Measurements from ENCODE around the gene FAM180A.
"Not testable (repeated sequence)": the region's sequence is repeated elsewhere in the genome, so short reads cannot be mapped to it uniquely, and the experiment has no call there.

Gene FAM180A

DNA sequence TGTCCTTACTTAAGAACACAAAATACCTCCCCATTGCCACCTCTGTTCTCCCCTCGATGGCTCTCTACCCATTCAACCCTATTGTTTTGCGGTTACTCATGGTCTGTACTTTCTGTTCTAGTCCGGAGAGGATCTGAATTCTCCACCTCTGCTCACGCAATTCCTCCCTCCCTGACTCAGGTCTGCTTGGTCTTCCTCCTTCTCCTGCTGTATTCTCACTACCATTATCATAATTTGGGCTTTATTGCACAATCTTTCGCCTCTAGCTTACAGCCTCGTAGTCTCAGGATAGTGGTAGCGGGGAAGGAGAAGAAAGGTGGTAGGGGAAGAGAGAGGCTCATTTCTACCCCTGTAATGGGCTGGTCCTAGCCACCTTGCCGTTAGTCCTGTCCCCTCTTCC, 35.4 kb upstream of the FAM180A start:
- H3K4me3 ChIP-seq (ENCODE audit: control insufficient read depth, low read depth, low read length), result no peak overlapping the region
- TF ChIP-seq, protein P1, sequence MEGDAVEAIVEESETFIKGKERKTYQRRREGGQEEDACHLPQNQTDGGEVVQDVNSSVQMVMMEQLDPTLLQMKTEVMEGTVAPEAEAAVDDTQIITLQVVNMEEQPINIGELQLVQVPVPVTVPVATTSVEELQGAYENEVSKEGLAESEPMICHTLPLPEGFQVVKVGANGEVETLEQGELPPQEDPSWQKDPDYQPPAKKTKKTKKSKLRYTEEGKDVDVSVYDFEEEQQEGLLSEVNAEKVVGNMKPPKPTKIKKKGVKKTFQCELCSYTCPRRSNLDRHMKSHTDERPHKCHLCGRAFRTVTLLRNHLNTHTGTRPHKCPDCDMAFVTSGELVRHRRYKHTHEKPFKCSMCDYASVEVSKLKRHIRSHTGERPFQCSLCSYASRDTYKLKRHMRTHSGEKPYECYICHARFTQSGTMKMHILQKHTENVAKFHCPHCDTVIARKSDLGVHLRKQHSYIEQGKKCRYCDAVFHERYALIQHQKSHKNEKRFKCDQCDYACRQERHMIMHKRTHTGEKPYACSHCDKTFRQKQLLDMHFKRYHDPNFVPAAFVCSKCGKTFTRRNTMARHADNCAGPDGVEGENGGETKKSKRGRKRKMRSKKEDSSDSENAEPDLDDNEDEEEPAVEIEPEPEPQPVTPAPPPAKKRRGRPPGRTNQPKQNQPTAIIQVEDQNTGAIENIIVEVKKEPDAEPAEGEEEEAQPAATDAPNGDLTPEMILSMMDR (IDR thresholded peaks at IDR 0.05; ENCODE audit: control insufficient read depth, insufficient read depth, low read depth, low read length, missing control alignments), result no peak
- DNase-seq (ENCODE audit: low read depth), result no peak

DNA sequence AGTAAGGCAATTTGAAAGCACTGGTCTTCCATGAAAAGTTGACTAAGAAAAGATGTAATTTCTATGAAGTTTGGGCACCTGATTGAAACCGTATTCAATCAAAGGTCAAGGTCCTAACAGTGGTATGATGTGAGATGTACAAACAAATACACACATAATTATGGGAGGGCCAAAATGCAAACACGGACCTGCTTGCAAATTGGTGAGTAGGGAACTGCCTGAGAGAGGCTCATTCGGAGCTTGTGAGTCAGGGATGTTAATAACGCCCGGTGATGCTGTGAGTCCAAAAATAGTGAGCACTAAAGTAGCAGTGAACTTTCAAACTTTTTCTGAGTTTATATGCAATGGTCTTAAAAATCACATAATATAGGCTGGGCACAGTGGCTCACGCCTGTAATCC, 34.2 kb upstream of the FAM180A start:
- TF ChIP-seq, protein P1 (IDR thresholded peaks at IDR 0.05; ENCODE audit: control insufficient read depth, insufficient read depth, low read depth, low read length, missing control alignments), result no peak
- DNase-seq (ENCODE audit: low read depth), result no peak
- H3K4me3 ChIP-seq (ENCODE audit: control insufficient read depth, low read depth, low read length), result no peak overlapping the region

DNA sequence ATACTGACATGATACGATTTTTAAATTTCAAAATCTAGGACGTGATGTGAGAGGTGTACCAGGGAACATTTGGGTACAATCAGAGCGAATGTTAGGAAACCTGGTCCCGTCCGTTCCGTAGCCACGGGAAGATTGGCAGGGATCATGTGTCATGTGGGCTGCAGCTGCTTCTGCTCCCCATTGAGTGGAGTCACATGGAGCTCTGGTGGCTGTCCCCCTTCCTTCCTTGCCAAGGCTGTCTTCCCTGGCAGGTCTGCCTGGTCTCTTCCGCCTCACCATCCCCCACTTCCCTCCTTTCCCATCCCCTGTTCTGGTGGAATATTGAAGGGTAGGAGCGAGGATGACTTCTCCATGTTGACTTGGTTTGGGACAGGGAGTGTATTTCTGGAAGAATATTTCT, 33.8 kb upstream of the FAM180A start:
- TF ChIP-seq, protein P1 (IDR thresholded peaks at IDR 0.05; ENCODE audit: control insufficient read depth, insufficient read depth, low read depth, low read length, missing control alignments), result no peak
- H3K4me3 ChIP-seq (ENCODE audit: control insufficient read depth, low read depth, low read length), result no peak overlapping the region
- no peak for DNase-seq (ENCODE audit: low read depth)

DNA sequence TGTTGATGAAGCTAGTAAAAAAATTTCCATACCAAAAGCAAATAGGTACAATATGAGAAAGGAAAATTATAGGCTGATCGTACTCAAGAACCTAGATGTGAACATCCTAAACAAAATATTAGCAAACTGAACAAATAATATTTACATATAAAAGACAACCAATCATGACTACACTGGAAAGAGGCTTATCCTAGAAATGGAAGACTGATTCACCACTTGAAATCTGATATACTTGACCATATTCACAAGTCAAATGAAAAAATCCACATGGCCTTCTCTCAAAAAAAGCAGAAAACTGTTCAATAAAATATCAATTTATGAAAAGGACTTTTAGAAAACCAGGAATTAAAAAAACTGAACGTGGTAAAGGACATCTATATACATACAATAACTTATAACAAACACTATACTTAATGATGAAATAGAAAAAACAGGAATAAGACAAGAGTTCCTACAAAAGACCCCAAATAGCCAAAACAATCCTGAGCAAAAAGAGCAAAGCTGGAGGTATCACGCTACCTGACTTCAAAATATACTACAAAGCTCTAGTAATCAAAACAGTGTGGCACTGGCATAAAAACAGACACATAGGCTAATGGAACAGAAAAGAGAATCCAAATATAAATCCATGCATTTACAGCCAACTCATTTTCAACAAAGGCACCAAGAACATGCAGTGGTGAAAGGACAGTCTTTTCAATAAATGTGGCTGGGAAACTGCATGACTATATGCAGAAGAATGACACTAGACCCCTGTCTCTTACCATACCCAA, 29.2 kb upstream of the FAM180A start:
- TF ChIP-seq, protein P1 (IDR thresholded peaks at IDR 0.05; ENCODE audit: control insufficient read depth, insufficient read depth, low read depth, low read length, missing control alignments), result no peak
- no peak overlapping the region for H3K4me3 ChIP-seq (ENCODE audit: control insufficient read depth, low read depth, low read length)
- DNase-seq (ENCODE audit: low read depth), result no peak

DNA sequence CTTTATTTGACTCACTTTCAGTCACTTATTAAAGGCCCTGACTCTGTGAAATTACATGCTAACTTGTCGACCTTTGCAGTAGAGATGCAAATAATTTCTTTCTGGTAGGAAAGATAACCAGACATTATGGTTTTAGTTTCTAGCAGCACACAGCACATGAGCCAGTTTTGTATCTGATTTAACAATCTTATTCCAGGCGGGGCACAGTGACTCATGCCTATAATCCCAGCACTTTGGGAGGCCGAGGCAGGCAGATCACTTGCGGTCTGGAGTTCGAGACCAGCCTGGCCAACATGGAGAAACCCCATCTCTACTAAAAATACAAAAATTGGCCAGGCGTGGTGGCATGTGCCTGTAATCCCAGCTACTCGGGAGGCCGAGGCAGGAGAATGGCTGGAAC, 27.3 kb upstream of the FAM180A start:
- not testable (repeated sequence) for H3K4me3 ChIP-seq (ENCODE audit: control insufficient read depth, low read depth, low read length); DNase-seq (ENCODE audit: low read depth)

DNA sequence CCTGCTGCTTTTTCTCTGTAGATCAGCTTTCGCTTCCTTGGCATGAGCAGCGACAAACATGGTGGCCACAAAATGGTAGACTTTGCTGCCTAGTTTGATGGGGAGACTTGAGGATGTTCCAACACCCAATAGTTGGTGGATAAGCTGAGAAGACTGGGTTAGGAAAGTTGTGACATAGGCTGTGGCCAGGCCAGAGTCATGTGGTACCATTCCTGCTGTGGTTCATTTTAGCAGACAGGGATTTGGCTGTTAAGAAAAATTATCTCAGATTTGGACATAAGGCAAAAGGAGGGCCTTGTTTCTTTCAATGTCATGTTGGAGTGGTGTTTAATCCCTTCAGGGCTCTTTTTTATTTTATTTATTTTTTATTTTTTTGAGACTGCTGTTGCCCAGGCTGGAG, 26.6 kb upstream of the FAM180A start:
- DNase-seq (ENCODE audit: low read depth), result no peak

DNA sequence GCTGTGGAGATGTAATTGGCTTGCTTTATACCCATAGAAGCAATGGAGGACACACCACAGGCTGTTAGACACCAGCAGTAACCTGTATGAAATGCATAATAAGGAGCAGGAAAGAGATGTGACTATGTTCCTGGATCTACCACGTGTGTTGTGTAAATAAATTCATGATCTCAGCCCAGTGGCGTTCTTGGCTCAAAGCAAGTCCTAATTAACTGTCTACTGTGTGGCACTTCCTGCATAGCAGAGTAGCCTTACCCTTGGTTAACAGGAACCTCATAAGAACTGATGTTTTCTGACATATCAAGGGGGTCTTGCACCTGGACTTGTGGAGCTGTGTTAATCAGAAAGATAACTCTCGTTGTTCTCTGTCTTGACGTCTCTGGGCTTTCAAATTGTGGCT, 25.7 kb upstream of the FAM180A start:
- DNase-seq (ENCODE audit: low read depth), result no peak

More for the DNA sequence above, 26.6 kb upstream of the FAM180A start:
- H3K4me3 ChIP-seq (ENCODE audit: control insufficient read depth, low read depth, low read length), result no peak overlapping the region
- TF ChIP-seq, protein P1 (IDR thresholded peaks at IDR 0.05; ENCODE audit: control insufficient read depth, insufficient read depth, low read depth, low read length, missing control alignments), result no peak

More for the DNA sequence above, 25.7 kb upstream of the FAM180A start:
- TF ChIP-seq, protein P1 (IDR thresholded peaks at IDR 0.05; ENCODE audit: control insufficient read depth, insufficient read depth, low read depth, low read length, missing control alignments), result no peak
- H3K4me3 ChIP-seq (ENCODE audit: control insufficient read depth, low read depth, low read length), result no peak overlapping the region
